ENCODE results near the gene PSMA5.
"Not testable (repeated sequence)": the region's sequence is repeated elsewhere in the genome, so short reads cannot be mapped to it uniquely, and the experiment has no call there.

PSMA5 gene

GRCh38 chr1:109447524-109447923 lies 21.3 kb upstream of the PSMA5 start:
- DNase-seq (ENCODE audit: low read depth), result no peak
- no peak overlapping the region for H3K4me3 ChIP-seq (ENCODE audit: low read depth, low read length)
- TF ChIP-seq CTCF (IDR thresholded peaks at IDR 0.05; ENCODE audit: low read depth, low read length, missing control alignments), result no peak

GRCh38 chr1:109445949-109446695 lies 19.9 kb upstream of the PSMA5 start:
- not testable (repeated sequence) for H3K4me3 ChIP-seq (ENCODE audit: low read depth, low read length); DNase-seq (ENCODE audit: low read depth)

GRCh38 chr1:109444346-109444745 lies 18.1 kb upstream of the PSMA5 start:
- no peak for DNase-seq (ENCODE audit: low read depth)
- TF ChIP-seq CTCF (IDR thresholded peaks at IDR 0.05; ENCODE audit: low read depth, low read length, missing control alignments), result no peak
- H3K4me3 ChIP-seq (ENCODE audit: low read depth, low read length), result no peak overlapping the region

- no peak overlapping the region for H3K4me3 ChIP-seq (ENCODE audit: low read depth, low read length)
- TF ChIP-seq CTCF (IDR thresholded peaks at IDR 0.05; ENCODE audit: low read depth, low read length, missing control alignments), result no peak
- no peak for DNase-seq (ENCODE audit: low read depth)
Observed at GRCh38 chr1:109443476-109443875, 17.2 kb upstream of the PSMA5 start.

GRCh38 chr1:109441069-109441468 lies 14.8 kb upstream of the PSMA5 start:
- TF ChIP-seq CTCF (IDR thresholded peaks at IDR 0.05; ENCODE audit: low read depth, low read length, missing control alignments), result no peak
- H3K4me3 ChIP-seq (ENCODE audit: low read depth, low read length), result no peak overlapping the region
- DNase-seq (ENCODE audit: low read depth), result no peak

- no peak for DNase-seq (ENCODE audit: low read depth)
- no peak overlapping the region for H3K4me3 ChIP-seq (ENCODE audit: low read depth, low read length)
Observed at GRCh38 chr1:109438798-109439297, 12.6 kb upstream of the PSMA5 start.

GRCh38 chr1:109434484-109434883 lies 8.2 kb upstream of the PSMA5 start:
- no peak overlapping the region for H3K4me3 ChIP-seq (ENCODE audit: low read depth, low read length)
- no peak for DNase-seq (ENCODE audit: low read depth)
- no peak for TF ChIP-seq CTCF (IDR thresholded peaks at IDR 0.05; ENCODE audit: low read depth, low read length, missing control alignments)

More at GRCh38 chr1:109438798-109439297, 12.6 kb upstream of the PSMA5 start:
- no peak for TF ChIP-seq CTCF (IDR thresholded peaks at IDR 0.05; ENCODE audit: low read depth, low read length, missing control alignments)
